ENCODE measurements around the gene ABHD17A.

- no peak for TF ChIP-seq CTCF (IDR thresholded peaks at IDR 0.05 in 8 of 11, conservative IDR thresholded peaks at IDR 0.05 in 3 of 11)
- no peak for TF ChIP-seq POLR2A (IDR thresholded peaks at IDR 0.05)
- no peak for TF ChIP-seq POLR2AphosphoS5 (IDR thresholded peaks at IDR 0.05)
Observed at GRCh38 chr19:1906985-1907562, 21.8 kb upstream of the ABHD17A start.

Measured in spleen (tissue), 7 donors.